Epidermal melanocyte (primary cell): Measurements from ENCODE around the gene RBM24.

Experiments
- DNase-seq: peaks from one replicate; pipeline ENCODE4 v3.0.0; 2011; ENCODE audit warnings: low spot score; ENCODE audit not compliant: insufficient read length

Gene RBM24

DNA sequence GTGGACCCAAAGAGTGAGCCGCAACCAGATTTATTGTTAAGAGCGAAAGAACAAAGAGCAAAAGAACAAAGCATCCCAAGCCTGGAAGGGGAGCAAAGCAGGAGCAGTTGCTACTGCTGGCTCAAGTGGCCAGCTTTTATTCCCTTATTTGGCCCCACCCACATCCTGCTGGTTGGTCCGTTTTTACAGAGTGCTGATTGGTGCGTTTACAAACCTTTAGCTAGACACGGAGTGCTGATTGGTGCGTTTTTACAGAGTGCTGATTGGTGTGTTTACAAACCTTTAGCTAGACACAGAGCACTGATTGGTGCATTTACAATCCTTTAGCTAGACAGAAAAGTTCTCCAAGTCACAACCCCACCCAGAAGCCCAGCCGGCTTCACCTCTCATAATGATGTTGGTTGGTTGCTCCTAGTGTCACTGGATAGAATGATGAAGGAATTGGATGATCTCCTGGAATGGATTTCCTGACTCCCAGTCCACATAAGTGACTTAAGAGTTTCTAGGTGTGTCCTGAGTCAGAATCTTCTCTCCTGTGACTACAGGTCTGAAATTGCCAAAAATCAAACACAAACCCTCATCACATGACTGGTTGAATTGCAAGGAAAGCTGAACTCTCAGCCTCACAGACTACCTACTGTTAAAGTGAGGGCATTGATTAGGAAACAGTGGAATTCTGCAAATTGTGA, 60.1 kb downstream of the RBM24 start:
- no peak for DNase-seq

DNA sequence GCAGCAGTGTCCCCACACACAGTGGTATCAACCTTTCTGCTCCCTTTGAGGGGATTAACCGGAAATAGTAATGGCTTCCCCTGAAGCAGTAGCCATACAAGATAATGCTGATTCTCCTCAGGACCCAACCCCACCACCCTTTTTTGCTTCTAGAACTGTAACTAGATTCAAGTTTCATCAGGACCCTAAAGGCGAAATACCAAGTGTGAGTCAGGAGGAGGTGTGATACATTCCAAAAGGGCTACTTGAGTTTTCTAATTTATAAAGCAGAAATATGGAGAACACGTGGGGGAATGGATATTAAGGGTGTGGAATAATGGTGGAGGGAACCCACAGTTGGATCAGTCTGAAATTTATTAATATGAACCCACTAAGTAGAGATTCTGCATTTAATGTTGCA, 60.7 kb downstream of the RBM24 start:
- no peak for DNase-seq

DNA sequence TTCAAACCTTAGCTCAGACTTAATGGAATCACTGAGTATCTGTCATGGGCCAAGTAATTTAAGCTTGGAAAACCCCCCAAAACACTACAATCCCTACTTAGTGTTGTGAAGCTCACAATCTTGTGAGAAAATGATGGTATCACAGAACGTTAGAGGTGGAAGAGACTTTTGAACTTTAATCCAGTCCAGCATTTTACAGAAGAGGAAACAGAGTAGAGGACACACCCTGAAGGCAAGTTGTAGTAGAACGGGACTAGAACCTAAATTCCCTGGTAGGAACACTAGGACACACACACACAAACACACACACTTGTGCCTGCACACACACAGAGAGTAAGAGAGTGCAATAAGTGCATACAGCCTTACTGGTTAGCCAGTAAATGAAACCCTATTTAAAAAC, 62.1 kb downstream of the RBM24 start:
- no peak for DNase-seq
